Islet of Langerhans (tissue), 1 donor: ENCODE data around the gene PNKD.
A peak's percentile ranks its signal among the peaks of the same experiment; 100 is the strongest.
"Not testable (repeated sequence)": the region's sequence is repeated elsewhere in the genome, so short reads cannot be mapped to it uniquely, and the experiment has no call there.

Experiments used
- FAIRE-seq: peaks from one replicate; lab custom pipeline; 2011; peaks lifted over from hg19 to GRCh38; lab: Jason Lieb, UNC

Gene PNKD

DNA sequence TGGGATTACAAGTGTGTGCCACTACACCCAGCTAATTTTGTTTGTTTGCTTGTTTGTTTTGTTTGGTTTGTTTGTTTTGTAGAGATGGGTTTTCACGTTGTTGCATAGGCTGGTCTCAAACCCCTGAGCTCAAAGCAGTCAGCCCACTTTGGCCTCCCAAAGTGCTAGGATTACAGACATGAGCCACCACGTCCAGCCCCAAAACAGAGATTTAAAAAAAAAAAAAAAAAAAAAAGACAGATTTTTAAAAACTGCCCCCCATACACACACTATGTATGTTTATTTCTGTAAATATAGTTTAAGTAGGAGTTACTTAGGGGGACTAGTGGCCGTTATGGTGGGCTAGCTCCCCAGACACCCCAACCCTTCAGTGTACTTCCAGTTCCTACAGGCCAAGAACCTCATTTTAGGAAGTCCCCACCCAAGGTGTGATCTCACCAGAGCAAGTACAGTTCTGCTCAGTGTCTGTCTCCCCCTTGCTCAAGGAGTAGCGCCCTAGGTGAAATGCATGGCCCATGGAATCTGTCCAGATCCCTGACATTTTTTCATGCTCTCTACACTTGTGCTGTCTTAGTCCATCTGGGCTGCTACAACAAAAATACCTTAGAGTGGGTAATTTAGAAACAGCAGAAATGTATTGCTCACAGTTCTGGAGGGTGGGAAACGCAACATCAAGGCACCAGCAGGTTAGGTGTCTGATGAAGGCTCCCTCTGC is 23.6 kb downstream of the PNKD start:
- FAIRE-seq = no peak

DNA sequence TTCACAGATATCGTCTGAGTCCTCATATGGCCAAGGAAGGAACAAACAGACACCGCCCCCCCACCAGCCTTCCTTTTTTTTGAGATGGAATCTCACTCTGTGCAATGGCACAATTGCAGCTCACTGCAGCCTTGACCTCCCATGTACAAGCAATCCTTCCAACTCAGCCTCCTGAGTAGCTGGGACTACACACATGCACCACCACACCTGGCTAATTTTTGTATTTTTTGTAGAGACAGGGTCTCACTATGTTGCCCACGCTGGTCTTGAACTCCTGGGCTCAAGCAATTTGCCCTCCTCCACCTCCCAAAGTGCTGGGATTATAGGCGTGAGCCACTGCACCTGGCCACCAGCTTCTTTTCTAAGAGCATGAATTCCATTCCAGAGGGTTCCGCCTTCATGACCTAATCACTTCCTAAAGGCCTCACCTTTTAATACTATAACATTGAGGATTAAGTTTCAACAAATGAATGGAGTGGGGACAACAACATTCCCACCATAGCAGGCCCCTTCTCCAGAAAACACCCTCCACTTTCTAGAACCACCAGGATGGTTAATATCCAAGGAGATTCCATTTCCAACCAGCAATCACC is 24.2 kb downstream of the PNKD start:
- FAIRE-seq = no peak

DNA sequence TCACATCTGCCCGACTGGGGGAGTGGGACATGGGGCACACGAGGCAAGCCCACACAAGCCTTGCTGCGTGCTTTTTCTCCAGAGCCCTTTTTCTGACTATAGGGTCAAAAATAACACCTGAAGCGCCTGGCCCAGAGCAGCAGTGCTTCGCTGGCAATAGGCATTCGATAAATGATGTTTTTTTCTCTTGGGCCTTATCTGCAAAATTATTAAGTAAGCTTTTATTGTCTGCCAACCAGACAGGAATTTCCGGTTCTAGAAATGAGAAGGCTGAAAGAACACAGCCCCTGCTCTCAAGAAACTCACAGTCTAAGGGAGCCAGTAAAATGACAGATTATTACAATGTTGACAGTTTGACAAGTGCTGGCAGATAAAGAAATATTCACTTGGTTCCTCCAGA is 24.7 kb downstream of the PNKD start:
- no peak for FAIRE-seq

DNA sequence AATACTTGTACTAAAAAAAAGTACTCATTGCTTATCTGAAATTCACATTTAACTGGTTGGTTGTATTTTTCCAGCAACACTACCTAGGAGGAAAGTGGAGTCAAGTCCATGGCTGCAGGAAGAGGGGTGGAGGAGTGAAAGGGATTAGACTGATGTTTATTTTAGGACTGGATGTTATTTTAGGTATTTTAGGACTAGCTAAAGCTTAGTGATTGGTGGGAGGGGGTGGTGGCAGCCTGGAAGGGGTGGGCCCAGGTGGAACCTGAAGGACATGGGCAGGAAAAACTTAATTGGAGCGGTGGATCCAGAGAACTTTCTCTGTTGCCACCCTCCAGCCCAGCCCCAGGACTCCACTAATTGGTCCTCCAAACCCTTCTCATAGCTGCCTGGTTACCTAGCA is 25.9 kb downstream of the PNKD start:
- no peak for FAIRE-seq

DNA sequence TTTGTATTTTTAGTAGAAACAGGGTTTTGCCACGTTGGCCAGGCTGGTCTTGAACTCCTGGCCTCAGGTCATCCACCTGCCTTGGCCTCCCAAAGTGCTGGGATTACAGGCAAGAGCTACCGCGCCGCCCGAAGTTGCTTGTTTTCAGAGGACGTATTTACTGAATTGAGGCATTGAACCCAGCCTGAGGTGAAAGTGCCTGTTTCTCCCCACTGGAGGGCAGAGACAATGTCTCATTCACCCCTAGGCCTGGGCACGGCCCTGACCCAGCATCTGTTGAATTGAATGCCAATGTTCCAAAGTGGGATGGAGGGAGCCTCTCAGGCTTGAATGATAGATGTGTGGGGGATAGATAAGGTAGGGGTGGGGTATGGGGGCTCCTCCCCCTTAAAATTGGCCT is 26.5 kb downstream of the PNKD start:
- FAIRE-seq = no peak

DNA sequence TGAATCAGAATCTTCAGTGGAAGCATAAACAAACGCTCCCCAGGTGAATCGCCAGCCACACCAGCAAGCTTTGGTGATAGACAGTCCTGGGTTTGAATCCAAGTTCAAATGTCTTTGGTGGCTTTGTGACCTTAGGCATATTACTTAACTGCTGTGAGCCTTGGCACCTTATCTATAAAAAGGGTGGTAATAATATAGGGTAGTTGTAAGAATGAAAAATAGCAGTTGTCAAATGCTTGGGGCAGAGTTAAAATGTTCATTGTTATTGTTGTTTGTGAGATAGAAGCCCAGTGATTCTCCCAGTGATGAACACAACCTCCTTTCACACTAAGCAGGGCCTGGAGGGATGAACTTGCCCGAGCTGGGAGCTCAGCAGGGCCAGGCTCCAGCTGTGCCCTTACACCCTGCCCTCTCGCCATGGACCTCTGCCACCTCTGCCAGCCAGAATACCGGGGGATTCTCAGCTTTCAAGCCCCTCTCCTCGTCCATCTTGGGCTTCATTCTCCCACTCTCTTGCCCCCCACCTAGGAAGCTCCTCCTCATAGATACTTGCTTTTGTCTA is 28.1 kb downstream of the PNKD start:
- no peak for FAIRE-seq

DNA sequence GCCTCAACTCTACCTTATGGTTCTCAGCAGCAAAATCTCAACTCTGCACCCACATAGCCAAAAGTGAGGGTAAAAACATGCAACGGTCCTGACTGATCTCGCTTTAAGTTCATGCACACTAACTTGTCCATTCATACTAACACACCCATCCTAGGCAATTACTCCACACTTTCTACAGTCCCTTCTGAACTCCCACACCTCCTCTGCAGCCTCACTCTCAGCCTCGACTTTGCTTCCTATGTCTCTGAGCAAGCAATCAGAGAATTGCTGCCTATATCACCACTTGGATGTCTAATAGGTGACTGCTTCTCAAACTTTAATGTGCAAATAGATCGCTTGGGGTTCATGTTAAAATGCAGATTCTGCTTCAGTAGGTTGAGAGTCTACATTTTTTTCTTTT is 29.8 kb downstream of the PNKD start:
- FAIRE-seq = no peak

DNA sequence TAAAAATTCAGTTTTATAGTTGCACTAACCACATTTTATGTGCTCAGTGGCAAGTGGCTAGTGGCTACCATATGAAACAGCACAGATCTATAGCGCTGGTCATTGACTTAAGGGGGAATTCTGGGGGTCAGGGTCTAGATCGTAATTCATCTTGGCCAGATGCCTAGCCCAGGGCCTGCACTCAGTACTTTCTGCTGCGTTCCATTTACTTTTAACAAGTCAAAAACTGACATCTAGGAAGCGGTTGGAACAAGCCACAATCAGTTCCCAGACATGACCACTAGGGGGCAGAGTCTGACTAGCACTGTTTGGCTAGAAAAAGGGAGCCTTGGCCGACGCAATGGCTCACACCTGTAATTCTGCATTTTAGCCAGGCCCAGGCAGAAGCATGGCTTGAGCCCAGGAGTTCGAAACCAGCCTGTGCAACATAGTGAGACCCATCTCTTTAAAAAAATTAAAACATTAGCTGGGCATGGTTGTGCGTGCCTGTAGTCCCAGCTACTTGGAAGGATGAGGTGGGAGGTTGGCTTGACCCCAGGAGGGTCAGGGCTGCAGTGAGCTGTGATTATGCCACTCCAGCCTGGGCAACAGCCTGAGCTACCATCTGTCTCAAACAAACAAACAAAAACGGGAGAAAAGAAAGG is 31.0 kb downstream of the PNKD start:
- FAIRE-seq = peak; percentile 85

DNA sequence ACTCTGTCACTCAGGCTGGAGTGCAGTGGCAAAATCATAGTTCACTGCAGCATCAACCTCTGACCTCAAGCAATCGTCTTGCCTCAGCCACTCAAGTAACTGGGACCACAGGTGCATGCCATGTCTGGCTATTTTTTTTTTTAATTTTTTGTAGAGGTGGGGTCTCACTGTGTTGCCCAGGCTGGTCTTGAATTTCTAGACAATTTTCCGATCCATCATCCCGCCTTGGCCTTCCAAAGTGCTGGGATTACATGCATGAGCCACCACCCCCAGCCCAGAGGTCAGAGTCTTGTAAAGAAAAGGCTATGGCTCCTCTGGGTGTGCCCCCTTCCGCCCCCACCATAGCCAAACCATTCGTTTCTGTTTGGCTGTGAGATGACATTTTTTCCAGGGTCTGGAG is 35.1 kb downstream of the PNKD start:
- FAIRE-seq = no peak

DNA sequence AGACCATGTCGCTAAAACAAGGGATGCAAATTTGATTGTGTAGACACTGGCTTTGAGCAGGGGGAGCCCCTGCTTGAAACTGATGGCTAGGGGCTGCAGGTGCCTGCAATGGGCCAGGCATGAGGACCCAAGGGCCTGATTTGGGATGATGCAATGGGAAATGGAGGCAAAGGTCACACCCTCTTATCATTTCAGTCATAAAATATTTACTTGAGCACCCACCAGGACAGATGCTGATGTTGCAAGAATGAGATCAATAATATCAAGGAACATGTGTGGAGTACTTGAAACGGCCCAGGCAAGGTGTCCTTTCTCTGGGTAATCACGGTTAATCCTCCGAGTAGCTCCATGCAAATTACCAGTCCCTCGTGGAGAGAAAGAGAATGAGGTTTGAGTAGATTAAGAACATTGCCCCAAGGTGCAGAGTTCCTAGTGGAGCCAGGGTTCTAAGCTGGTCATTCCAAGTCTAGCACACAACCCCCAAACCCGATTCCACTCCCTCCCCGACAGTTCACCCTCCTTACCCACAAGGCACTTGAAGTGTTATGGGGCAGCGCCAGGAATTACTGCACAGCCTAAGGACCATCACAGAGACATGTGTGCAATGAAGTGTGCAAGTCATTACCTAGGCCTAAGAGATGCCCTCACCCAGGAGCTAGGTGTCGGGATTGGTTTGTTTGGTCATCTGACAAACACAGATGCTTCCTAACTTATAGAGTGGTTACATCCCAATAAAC is 36.0 kb downstream of the PNKD start:
- no peak for FAIRE-seq

DNA sequence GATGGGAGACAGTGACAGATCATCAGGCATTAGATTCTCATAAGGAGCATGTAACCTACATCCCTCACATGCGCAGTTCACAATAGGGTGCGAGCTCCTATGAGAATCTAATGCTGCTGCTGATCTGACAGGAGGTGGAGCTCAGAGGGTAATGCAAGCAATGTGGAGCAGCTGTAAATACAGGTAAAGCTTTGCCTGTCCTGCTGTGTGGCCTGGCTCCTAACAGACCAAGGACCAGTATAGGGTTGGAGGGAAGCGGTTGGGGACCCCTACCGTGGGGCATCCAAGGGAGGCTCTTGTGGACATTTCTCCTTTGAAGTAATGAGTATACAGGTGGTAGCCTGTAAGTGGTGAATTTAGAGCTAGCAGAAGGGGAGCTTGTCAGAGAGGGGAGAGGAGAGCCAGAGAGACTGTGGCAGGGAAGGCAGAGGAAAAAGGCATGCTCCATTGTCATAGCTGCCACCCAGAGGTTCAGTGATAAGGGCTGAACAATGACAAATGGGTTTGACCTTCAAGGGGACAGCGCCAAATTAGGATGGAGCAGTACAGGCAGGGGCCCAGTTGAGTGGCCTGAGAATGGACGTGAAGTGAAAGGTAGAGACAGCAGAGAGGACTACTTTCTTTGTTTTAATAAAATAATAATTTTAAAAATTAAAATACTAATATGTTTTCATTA is 37.2 kb downstream of the PNKD start:
- no peak for FAIRE-seq

DNA sequence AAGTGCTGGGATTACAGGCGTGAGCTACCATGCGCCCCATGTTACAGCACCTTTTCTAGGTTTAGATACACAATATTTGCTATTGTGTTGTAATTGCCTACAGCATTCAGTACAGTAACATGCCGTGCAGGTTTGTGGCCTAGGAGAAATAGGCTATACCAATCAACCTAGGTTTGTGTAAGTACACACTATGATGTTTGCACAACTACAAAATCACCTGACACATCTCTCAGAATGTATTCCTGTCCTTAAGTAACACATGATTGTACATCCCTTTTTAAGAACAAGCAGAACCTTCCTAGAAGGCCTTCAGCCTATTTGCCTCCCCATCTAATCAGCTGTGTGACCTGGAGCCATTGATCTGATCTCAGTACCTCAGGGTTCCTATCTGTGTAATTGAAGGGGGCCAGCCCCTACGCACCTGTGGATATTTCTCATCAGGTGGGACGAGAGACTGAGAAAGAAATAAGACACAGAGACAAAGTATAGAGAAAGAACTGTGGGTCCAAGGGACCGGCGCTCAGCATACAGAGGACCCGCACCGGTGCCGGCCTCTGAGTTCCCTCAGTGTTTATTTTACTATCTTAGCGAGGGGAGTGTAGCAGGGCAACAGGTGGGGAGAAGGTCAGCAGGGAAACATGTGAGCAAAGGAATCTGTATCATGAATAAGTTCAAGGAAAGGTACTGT is 40.7 kb downstream of the PNKD start:
- no peak for FAIRE-seq

DNA sequence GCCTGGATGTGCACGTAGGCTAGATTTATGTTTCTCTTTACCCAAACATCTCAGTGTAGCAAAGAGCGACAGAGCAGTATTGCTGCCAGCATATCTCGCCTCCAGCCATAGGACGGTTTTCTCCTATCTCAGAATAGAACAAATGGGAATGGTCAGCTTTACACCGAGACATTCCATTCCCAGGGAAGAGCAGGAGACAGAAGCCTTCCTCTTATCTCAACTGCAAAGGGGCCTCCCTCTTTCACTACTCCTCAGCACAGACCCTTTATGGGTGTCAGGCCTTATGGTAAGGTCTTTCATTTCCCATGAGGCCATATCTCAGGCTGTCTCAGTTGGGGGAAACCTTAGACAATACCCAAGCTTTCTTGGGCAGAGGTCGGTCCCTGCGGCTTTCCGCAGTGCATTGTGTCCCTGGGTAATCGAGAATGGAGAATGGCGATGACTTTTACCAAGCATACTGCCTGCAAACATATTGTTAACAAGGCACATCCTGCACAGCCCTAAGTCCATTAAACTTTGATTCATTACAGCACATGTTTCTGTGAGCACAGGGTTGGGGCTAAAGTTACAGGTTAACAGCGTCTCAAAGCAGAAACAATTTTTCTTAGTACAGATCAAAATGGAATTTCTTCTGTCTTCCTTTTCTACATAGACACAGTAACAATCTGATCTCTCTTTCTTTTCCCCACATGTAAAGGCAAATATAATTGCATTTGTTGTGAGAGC is 41.4 kb downstream of the PNKD start:
- not testable (repeated sequence) for FAIRE-seq

DNA sequence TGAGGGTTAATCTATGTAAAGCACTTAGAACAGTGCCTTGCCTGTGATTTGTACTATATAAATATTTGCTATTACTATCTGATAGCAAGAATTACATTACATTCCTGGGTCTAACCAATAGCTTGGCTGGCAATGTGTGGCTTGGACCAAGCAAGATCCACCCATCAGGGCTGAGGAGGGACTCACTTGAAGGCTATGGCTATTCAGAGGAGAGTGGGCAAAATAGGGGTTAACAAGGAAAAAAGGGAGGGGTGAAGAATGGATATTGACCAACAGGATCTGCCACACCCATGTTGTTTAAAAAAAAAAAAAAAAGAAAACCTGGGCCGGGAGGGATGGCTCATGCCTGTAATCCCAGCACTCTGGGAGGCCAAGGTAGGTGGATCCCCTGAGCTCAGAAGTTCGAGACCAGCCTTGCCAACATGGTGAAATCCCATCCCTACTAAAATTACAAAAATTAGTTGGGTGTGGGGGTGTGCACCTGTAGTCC is 42.0 kb downstream of the PNKD start:
- FAIRE-seq = no peak

DNA sequence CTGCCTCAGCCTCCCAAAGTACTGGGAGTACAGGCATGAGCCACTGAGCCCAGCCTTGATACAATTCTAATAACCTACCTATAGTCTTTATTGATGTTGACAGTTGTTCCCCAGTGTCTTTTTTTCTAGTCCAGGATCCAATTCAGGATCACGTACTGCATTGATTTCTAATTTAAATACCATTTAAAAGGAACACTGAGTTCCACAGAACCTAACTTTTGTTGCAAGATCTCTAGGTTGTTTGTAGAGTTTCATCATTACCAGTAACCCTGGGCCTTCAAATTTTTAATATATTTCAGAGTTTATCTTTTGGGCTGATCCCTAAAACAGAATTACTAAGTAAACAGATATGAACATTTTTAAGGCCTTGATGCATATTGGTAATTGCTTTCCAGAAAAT is 43.0 kb downstream of the PNKD start:
- no peak for FAIRE-seq

DNA sequence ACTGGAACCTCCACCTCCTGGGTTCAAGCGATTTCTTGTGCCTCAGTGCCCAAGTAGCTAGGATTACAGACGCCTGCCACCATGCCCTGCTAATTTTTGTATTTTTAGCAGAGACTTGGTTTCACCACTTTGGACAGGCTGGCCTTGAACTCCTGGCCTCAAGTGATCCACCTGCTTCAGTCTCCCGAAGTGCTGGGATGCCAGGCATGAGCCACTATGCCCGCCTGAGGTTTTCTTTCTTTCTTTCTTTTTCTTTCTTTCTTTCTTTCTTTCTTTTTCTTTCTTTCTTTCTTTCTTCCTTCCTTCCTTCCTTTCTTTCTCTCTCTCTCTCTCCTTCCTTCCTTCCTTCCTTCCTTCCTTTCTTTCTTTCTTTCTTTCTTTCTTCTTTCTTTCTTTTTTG is 44.4 kb downstream of the PNKD start:
- not testable (repeated sequence) for FAIRE-seq

DNA sequence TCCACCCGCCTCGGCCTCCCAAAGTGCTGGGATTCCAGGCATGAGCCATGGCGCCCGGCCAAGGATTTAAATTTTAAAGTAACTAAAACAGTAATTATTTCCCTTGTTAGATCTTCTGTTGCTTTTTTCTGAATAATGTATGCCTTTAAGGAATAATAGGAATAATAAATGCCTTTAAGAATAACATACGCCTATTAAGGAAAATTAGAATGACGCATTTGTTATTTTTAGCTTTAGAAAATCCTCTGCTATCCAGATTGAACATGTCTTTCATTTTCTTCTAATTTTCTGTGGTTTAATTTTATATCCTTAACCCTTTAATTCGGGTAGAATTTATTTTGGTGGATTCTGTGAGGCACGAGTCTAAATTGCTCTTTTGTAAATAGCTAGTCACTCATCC is 45.1 kb downstream of the PNKD start:
- no peak for FAIRE-seq

DNA sequence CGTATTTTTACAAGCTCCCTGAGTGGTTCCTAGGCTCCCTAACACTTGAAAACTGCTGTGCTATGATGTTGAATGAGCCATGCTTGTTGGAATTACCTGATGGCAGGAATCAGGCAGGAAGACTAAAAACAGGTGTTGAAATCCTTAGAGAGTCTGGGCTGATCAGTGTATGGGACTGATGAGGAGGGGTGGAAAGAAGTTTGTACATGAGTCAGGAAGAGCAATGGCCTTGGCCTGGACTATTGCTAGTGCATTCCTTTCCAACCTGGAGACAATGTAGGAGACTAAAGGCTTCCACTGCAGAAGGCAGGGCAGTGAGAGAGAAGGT is 46.9 kb downstream of the PNKD start:
- FAIRE-seq = no peak

DNA sequence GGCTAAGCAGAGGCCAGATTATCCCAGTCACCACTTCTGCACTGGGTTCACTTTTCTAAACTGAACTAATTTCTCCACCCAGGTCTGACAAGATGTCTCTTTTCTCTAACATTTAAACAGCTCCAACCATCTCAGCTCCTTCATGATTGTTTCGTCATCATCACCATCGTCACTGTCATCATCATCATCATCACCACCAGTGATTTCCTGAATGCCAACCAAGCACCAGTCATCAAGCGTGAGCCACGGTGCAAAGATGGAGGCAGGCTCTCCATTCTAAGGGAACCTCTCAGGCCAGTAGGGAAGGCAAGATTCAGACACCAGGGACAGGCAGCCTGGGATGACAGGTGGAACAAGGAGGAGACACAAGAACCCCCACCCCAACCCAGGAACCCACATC is 47.5 kb downstream of the PNKD start:
- FAIRE-seq = no peak

DNA sequence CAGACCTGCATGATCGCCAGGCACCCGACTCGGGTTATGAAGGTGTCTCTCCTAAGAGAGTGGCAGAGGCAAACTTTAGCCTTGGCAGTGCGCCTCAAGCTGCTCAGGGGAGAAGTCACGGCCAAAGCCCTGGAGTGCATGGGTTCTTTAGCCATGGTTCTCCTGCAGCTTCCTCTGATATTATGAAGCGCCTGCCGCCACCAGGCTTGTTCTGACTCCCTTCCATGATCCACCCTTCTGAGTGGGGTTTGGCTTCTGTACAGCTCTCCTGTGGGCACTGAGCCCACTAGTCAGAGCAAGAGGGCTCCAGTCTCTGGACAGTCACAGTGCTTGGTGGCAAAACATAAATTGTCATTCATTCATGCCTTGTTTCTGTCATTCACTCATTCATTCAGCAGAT is 47.9 kb downstream of the PNKD start:
- FAIRE-seq = no peak

DNA sequence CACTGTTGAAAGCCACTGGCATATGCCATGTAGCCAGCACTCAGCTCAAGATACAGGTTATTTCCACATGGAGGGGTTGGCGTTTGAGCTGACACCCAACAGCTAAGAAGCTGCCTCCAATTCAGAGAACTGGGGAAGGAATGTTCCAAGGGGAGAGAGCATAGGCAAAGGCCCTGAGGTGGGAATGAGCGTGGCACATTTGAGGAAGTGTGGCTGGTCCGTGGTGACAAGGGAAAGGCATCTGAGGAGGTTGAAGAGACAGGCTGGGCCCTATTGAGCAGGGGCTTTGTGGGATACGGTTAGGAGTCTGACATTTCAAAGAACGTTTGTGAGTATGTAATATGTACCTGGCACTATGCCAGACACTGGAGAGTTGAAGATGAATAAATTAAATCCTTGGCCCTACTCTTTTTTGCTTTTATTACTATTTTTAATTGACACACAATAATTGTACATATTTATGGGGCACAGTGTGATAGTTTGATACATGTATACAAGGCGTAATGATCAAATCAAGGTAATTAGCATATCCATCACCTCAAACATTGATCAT is 49.6 kb downstream of the PNKD start:
- no peak for FAIRE-seq
